T47D (cell line): ENCODE measurements around the gene HIP1.
A peak's percentile ranks its signal among the peaks of the same experiment; 100 is the strongest.
"Not testable (repeated sequence)": the region's sequence is repeated elsewhere in the genome, so short reads cannot be mapped to it uniquely, and the experiment has no call there.

ENCODE experiments used
- DNase-seq, 2 experiments: peaks; one replicate each; pipeline versions ENCODE4 v3.0.0 to v3.0.0-alpha.2; 2011 to 2012; ENCODE audit warnings: low read depth in 1 of 2, low spot score in 1 of 2
- JUND ChIP-seq: IDR thresholded peaks from 2 replicates; pipeline ENCODE4 v1.6.1; 2012; ENCODE audit warnings: low read depth
- in situ Hi-C: cut with HindIII; loops from 2 replicates; pipeline ENCODE4 v1.10.0; 2016; ENCODE audit warnings: low sequenced_read_pairs, low pct_unique_long_range_greater_than_20kb

The HIP1 gene

DNA sequence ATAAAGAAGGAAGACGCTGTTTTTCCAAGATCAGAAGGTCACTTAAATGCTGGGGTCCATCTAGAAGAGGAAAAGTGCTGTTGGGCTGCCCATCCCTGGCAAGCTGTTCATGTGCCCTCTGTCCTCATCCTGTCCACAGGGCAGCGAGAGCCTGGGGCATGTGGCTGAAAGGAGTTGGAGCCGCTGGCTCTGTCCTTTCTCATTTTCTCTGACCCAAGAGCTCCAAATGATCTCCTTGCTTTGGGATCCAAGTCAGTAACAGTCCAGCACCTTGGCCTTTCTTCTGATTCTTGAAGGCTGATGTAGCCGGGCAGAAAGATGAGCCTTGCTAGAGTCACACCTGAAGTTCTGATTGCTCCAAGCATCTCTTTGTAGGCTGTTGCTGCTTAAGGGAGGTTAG lies 202.2 kb downstream of the HIP1 start:
- no peak for DNase-seq
- in situ Hi-C loops = no loop called here
- TF ChIP-seq JUND = no peak

DNA sequence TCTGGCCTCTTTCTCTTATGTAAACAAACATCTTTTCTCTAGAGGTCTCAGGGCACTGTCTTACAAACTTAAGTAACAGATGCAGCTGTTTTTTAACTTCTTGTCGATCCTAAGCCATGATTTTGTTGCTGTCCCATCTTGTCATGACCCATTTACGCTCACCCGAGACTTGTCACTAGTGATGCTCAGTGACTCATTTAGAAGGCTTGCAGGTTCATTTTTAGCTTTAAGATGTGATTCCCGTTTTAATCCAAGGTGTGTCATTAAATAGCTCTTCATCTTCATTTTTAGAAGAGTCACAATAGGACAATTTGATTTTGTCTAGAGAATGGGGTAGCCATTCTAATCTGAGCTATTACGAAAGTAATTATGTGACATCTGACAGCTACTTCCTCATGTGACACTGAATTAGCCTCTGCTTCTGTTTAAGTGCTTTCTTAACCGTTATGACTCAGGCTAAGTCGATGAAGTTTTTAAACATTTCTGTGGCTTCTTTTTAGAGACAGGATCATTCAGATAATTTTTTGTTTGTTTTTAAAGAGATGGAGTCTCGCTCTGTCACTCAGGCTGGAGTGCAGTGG lies 203.9 kb downstream of the HIP1 start:
- no peak for TF ChIP-seq JUND
- no peak for DNase-seq
- in situ Hi-C loops = no loop called here

DNA sequence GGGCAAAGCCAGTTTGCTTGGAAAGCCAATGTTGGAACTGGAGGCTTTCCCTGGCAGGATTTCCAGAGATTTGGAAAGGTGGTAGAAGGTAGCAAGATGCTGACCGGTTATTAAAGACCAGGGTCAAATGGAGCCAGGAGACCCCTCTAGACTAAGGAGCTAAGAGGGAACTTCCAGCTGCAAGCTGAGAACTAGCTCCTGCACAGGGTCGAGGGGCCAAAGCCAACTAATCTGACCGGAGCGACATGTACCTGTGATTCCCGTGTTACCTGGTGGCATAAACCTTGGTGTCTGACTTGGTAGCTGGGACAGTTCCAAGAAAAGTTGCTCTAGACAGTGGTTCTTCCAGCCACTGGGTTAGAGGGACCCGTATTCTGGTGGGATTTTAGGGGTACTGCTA lies 204.8 kb downstream of the HIP1 start:
- DNase-seq = no peak
- in situ Hi-C loops = no loop called here
- no peak for TF ChIP-seq JUND

DNA sequence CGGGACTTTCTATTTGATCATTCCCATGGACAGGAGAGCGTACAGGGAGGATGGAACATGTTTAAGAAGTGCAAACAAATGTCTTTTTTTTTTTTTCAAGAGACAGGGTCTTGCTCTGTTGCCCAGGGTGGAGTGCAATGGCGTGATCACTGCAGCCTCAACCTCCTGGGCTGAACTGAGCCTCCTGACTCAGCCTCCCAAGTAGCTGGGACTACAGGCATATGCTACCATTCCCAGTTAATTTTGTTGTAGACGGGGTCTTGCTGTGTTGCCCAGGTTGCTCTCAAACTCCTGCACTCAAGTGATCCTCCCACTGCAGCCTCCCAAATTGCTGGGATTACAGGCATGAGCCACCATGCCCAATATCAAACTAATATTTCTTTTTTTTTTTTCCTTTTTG lies 206.1 kb downstream of the HIP1 start:
- in situ Hi-C loops = no loop called here
- TF ChIP-seq JUND = no peak
- no peak for DNase-seq

DNA sequence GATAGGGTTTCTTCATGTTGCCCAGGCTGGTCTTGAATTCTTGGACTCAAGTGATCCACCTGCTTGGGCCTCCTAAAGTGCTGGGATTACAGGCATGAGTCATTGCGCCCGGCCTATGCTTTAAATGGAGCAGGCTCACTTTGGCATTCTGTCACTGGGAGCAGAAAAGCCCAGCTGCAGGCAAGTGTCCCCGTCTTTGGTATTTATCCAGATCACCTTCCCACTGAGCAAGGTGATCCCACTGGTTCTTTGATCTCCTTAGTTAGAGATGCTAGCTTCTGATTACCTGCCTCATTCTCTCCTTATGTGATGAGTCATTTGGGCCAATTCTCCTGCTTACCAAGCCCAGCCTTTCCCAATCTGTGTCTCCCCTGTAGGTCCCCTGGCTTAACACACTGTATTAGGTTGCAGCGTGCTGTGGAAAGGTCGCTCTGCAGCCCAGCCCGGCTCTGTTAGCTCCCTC lies 207.4 kb downstream of the HIP1 start:
- no peak for TF ChIP-seq JUND
- in situ Hi-C loops = no loop called here
- no peak for DNase-seq

DNA sequence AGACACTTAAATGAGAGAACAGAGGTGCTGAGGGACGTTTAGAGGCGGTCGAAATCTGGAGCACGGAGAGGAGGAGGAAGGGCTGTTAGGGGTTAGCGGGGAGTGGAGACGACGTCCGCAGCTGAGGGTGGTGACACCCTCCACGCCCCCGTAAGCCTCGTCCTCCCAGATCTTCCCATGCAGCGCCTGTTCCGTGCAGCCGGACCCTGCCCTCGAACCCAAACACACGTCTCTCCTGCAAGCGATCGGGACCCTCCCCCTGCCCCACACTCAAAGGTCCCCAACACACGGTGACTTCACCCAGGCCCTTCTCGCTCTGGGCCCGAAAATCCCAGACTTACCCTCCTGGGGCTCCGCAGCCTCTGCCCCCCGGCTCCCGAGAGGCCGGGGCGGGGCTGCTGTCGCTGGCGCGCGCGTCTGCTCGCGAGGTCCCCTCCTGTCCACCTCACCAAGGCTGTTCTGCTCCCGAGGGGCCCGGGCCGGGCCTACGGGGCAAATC lies 211.5 kb downstream of the HIP1 start:
- in situ Hi-C loops, DNase-seq: not testable (repeated sequence)

DNA sequence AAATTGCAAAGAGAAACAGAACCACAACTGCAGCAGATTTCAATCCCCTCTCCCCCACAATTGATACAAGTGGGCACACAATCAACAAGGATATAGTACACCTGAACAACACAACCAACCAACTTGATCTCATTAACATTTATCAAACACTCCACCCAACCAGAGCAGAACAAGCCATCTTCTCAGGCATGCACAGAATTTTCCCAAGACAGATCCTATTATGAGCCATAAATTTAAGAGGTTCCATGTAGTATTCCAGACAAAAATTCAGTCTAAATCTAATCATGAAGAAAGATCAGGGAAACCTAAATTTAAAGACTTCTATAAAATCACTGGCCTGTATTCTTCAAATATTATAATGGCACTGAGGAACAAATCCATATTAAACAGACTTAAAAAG lies 217.0 kb downstream of the HIP1 start:
- in situ Hi-C loops, DNase-seq: not testable (repeated sequence)

DNA sequence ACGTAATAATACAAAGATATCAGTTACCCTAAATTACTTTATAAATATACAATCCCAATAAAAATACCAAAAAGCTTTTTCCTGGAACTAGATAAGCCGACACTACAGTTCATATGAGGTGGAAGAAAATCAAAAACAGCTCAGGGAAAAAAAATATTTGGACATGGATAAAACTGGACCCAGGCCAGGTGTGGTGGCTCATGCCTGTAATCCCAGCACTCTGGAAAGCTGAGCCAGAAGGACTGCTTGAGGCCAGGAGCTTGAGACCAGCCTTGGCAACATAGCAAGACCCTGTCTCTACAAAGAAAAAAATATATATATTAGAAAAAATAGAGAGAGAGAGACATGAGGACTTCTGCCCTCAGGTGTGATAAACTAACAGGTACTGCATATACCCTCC lies 219.9 kb downstream of the HIP1 start:
- in situ Hi-C loops, DNase-seq: not testable (repeated sequence)

DNA sequence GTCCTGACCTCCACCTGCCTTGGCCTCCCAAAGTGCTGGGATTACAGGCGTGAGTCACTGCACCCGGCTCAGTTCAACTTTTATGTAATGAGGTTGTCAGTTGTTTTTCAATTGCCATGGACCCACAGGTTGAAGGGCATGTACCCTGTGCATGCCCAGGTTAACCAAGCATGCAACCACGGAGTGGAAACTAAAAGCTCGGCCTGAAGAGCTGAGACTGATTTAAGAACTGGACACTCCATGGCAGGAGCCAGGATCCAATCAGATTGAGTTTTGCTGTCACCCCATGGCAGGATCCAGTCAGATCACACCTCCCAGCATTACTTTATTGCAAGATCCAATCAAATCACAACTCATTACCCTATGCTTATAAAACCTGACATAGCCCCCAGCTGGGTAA lies 229.7 kb downstream of the HIP1 start:
- DNase-seq, in situ Hi-C loops: not testable (repeated sequence)

DNA sequence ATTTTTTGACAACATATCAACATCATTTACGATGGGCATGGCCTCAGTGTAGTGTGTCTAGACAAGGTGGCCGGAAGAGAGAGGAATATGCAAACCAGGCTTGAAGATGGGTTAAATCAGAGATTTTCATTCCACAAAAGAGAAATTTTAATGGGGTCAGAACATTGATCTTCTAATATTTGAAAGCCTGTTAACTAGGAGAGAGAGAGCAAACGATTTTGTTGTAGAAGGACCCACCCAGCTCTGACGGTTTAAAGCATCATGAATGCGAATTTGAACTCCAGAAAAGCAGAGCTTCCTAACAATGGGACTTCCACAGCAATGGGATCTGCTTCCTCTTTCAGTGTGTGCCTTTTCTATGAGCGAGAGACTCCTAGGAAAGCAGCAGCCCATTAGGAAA lies 246.7 kb downstream of the HIP1 start, which contains the start of gene SPDYE5:
SPDYE5 (plus strand) TSS at position 301 of the 400 bp plus-strand sequence. CDS start 1,728 bp downstream, outside the sequence.
- in situ Hi-C loops, DNase-seq: not testable (repeated sequence)

DNA sequence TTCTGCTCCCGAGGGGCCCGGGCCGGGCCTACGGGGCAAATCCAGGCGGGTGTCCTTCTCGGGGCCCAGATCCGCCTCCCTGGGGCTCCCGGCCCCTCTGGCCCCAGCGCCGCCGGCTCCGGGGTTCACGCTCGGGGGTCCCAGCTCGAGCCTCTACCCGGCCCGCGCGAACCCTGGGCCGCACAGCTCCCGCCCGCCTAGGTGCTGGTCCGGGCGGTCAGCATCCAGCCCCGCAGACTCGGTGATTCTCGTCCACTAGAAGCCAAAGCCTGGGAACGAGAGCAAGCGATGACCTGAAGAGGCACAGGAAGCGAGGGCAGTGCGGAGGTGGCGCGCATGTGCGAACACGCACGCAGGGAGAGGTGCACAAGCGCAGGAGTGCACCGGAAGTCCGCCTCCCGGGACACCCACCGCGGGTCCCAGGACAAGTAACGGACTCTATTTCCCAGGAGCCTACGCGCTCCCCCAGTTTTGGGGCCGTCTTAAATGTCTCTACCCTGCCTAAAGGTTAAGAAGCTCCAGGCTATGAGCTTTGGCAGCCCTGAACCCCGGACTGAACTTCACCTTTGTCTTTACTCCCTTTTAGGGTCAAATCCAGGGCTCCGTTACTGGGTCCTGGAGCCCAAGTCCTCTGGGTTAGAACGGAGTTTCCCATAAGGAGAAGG lies 252.6 kb downstream of the HIP1 start, which contains the start of gene POM121C:
POM121C (minus strand) TSS at position 321 of the 665 bp plus-strand sequence. CDS start 44,803 bp downstream, outside the sequence.
- peak; percentile 69 to 91 for DNase-seq
- in situ Hi-C loops = not testable (repeated sequence)

DNA sequence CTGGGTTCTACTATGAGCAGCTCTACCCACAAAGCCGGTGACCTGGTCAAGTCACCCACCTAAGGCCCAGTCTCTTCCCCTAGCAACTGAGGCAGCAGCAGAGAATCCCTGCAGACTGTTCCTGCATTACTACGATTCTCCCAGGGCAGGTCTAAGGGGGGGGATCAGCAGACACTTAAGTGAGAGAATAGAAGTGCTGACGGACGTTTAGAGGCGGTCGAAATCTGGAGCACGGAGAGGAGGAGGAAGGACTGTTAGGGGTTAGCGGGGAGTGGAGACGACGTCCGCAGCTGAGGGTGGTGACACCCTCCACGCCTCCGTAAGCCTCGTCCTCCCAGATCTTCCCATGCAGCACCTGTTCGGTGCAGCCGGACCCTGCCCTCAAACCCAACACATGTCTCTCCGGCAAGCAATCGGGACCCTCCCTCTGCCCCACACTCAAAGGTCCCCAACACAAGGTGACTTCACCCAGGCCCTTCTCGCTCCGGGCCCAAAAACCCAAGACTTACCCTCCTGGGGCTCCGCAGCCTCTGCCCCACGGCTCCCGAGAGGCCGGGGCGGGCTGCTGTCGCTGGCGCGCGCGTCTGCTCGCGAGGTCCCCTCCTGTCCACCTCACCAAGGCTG lies 253.3 kb downstream of the HIP1 start:
- DNase-seq = peak in 1 of 2 experiments; percentile 7
- in situ Hi-C loops = not testable (repeated sequence)
